Measurements from ENCODE around the gene POLN.

Gene POLN

DNA sequence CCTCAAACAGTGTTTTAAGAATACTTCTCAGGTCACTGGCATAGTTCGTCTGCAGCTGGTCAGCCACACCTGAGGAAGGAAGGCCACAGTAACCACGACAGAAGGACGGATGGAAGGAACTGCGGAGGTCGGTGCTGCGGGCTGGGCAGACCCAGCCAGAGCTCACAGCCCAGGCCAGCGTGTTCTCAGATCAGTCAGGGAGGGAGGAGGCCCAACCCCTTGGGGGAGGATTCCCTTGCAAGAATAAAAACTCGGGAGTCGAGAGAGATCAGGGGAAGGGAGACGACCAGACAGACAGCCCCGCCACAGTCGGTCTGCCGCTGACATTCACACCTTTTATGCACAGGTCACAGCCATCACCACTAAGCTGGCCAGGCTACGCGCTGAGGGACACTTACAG lies 31.3 kb upstream of the POLN start:
- no peaks in the 10 kb centered on the region for H3K36me3 ChIP-seq (ENCODE audit: insufficient read depth, low read length)
- H3K27ac ChIP-seq (ENCODE audit: low read depth, low read length) = no peak overlapping the region
- H3K27me3 ChIP-seq (ENCODE audit: control insufficient read depth in 1 of 2, insufficient read depth in 2 of 2, low read length in 2 of 2) = no peaks in the 10 kb centered on the region
- no peaks in the 10 kb centered on the region for H3K9me3 ChIP-seq (ENCODE audit: low read length)
- H3K4me1 ChIP-seq (ENCODE audit: insufficient read depth, low read length) = no peaks in the 10 kb centered on the region
- no peak overlapping the region for H3K9ac ChIP-seq (ENCODE audit: low read length)
- no peak overlapping the region for H3K4me3 ChIP-seq (ENCODE audit: low read depth in 1 of 2, low read length in 2 of 2)

GRCh38 chr4:2272828-2273120 lies 30.9 kb upstream of the POLN start:
- no peaks in the 10 kb centered on the region for H3K36me3 ChIP-seq (ENCODE audit: insufficient read depth, low read length)
- H3K27me3 ChIP-seq (ENCODE audit: control insufficient read depth in 1 of 2, insufficient read depth in 2 of 2, low read length in 2 of 2) = no peaks in the 10 kb centered on the region
- no peaks in the 10 kb centered on the region for H3K4me1 ChIP-seq (ENCODE audit: insufficient read depth, low read length)
- no peak overlapping the region for H3K9ac ChIP-seq (ENCODE audit: low read length)
- H3K9me3 ChIP-seq (ENCODE audit: low read length) = no peaks in the 10 kb centered on the region
- H3K27ac ChIP-seq (ENCODE audit: low read depth, low read length) = no peak overlapping the region
- H3K4me3 ChIP-seq (ENCODE audit: low read depth in 1 of 2, low read length in 2 of 2) = no peak overlapping the region

DNA sequence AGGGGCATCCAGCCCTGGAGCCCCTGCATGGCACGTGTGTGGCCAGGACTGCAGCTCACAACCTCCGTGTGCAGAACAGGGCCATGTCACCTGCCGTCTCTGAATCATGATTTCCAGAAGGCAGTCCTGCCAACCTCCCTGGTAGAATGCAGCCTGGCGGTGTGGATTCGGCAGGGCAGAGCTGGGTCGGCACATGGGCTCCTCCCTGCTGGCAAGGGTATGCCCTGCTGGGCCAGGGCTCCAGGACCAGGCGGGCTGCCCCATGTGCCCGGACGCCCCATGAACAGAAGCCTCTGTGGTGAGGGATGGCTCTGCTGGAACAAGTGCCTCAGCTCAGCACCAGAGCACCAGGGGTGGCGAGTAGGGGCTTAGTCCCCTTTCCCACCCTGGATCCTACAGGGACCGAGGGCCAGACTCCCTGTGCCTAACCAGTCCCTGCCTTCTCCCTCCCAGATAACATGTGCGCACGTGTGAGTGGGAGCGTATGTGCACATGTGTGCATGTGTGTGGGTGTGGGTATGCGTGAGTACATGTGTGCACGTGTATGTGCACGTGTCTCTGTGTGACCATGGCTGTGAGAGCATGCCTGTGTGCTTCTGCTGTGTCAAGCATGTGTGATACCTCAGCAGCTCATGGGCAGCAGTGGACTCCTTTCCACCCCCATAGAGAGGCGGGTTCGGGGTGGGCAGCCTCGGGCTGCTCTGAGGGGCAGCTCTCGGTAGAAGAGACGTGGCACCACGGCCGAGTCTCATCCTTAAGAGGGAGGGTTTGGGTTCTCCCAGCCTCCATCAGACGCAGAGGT lies 30.3 kb upstream of the POLN start:
- Histone ChIP-seq H3K9me3 (ENCODE audit: low read length) (no peaks in the 10 kb centered on the region), H3K27me3 (ENCODE audit: control insufficient read depth in 1 of 2, insufficient read depth in 2 of 2, low read length in 2 of 2) (no peaks in the 10 kb centered on the region), H3K4me1 (ENCODE audit: insufficient read depth, low read length) (no peaks in the 10 kb centered on the region), H3K36me3 (ENCODE audit: insufficient read depth, low read length) (no peaks in the 10 kb centered on the region), H3K27ac (ENCODE audit: low read depth, low read length) (no peak overlapping the region), H3K9ac (ENCODE audit: low read length) (no peak overlapping the region), H3K4me3 (ENCODE audit: low read depth in 1 of 2, low read length in 2 of 2) (no peak overlapping the region)

GRCh38 chr4:2271279-2272025 lies 29.5 kb upstream of the POLN start:
- Histone ChIP-seq H3K4me3 (ENCODE audit: low read depth in 1 of 2, low read length in 2 of 2) (no peak overlapping the region), H3K27me3 (ENCODE audit: control insufficient read depth in 1 of 2, insufficient read depth in 2 of 2, low read length in 2 of 2) (no peaks in the 10 kb centered on the region), H3K27ac (ENCODE audit: low read depth, low read length) (no peak overlapping the region), H3K36me3 (ENCODE audit: insufficient read depth, low read length) (no peaks in the 10 kb centered on the region), H3K9me3 (ENCODE audit: low read length) (no peaks in the 10 kb centered on the region), H3K4me1 (ENCODE audit: insufficient read depth, low read length) (peaks cover 5% of the 10 kb centered on the region), H3K9ac (ENCODE audit: low read length) (no peak overlapping the region)

- peaks cover 11% of the 10 kb centered on the region for H3K4me1 ChIP-seq (ENCODE audit: insufficient read depth, low read length)
- H3K4me3 ChIP-seq (ENCODE audit: low read depth in 1 of 2, low read length in 2 of 2) = no peak overlapping the region
Observed at GRCh38 chr4:2270341-2271165, 28.6 kb upstream of the POLN start.

GRCh38 chr4:2269618-2270163 lies 27.8 kb upstream of the POLN start:
- H3K36me3 ChIP-seq (ENCODE audit: insufficient read depth, low read length) = no peaks in the 10 kb centered on the region
- H3K4me3 ChIP-seq (ENCODE audit: low read depth in 1 of 2, low read length in 2 of 2) = no peak overlapping the region
- H3K9ac ChIP-seq (ENCODE audit: low read length) = no peak overlapping the region
- H3K4me1 ChIP-seq (ENCODE audit: insufficient read depth, low read length) = peaks cover 15% of the 10 kb centered on the region
- H3K9me3 ChIP-seq (ENCODE audit: low read length) = no peaks in the 10 kb centered on the region
- H3K27me3 ChIP-seq (ENCODE audit: control insufficient read depth in 1 of 2, insufficient read depth in 2 of 2, low read length in 2 of 2) = no peaks in the 10 kb centered on the region
- H3K27ac ChIP-seq (ENCODE audit: low read depth, low read length) = no peak overlapping the region

More at GRCh38 chr4:2270341-2271165, 28.6 kb upstream of the POLN start:
- Histone ChIP-seq H3K36me3 (ENCODE audit: insufficient read depth, low read length) (no peaks in the 10 kb centered on the region), H3K9me3 (ENCODE audit: low read length) (no peaks in the 10 kb centered on the region), H3K9ac (ENCODE audit: low read length) (no peak overlapping the region), H3K27me3 (ENCODE audit: control insufficient read depth in 1 of 2, insufficient read depth in 2 of 2, low read length in 2 of 2) (no peaks in the 10 kb centered on the region), H3K27ac (ENCODE audit: low read depth, low read length) (no peak overlapping the region)

DNA sequence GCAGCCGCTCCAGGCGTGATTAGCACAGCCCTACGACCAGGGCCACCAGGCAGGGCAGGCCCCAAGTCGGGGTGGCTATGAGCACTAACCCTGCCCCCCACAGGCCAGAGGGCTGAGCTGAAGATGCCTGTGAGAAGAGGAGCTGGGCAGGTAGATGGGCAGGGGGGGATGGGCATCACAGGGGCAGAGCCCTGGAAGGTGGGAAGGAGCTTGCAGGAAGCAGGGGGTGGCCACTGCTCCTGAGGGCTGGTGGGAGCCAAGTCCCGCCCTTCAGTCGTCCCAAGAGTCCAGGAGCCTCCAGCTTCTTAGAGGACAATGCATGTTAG lies 27.2 kb upstream of the POLN start:
- Histone ChIP-seq H3K4me1 (ENCODE audit: insufficient read depth, low read length) (peaks cover 16% of the 10 kb centered on the region), H3K9me3 (ENCODE audit: low read length) (no peaks in the 10 kb centered on the region), H3K4me3 (ENCODE audit: low read depth in 1 of 2, low read length in 2 of 2) (no peak overlapping the region), H3K27me3 (ENCODE audit: control insufficient read depth in 1 of 2, insufficient read depth in 2 of 2, low read length in 2 of 2) (no peaks in the 10 kb centered on the region), H3K36me3 (ENCODE audit: insufficient read depth, low read length) (no peaks in the 10 kb centered on the region), H3K9ac (ENCODE audit: low read length) (no peak overlapping the region), H3K27ac (ENCODE audit: low read depth, low read length) (no peak overlapping the region)

- no peaks in the 10 kb centered on the region for H3K27me3 ChIP-seq (ENCODE audit: control insufficient read depth in 1 of 2, insufficient read depth in 2 of 2, low read length in 2 of 2)
- H3K36me3 ChIP-seq (ENCODE audit: insufficient read depth, low read length) = no peaks in the 10 kb centered on the region
- no peak overlapping the region for H3K4me3 ChIP-seq (ENCODE audit: low read depth in 1 of 2, low read length in 2 of 2)
- no peak overlapping the region for H3K27ac ChIP-seq (ENCODE audit: low read depth, low read length)
- peaks cover 21% of the 10 kb centered on the region for H3K4me1 ChIP-seq (ENCODE audit: insufficient read depth, low read length)
- H3K9me3 ChIP-seq (ENCODE audit: low read length) = no peaks in the 10 kb centered on the region
- H3K9ac ChIP-seq (ENCODE audit: low read length) = no peak overlapping the region
Observed at GRCh38 chr4:2268357-2269205, 26.7 kb upstream of the POLN start.

GRCh38 chr4:2267841-2268240 lies 25.9 kb upstream of the POLN start:
- Histone ChIP-seq H3K9ac (ENCODE audit: low read length) (no peak overlapping the region), H3K9me3 (ENCODE audit: low read length) (no peaks in the 10 kb centered on the region), H3K27ac (ENCODE audit: low read depth, low read length) (no peak overlapping the region), H3K27me3 (ENCODE audit: control insufficient read depth in 1 of 2, insufficient read depth in 2 of 2, low read length in 2 of 2) (no peaks in the 10 kb centered on the region), H3K4me1 (ENCODE audit: insufficient read depth, low read length) (peaks cover 29% of the 10 kb centered on the region), H3K36me3 (ENCODE audit: insufficient read depth, low read length) (no peaks in the 10 kb centered on the region), H3K4me3 (ENCODE audit: low read depth in 1 of 2, low read length in 2 of 2) (no peak overlapping the region)

DNA sequence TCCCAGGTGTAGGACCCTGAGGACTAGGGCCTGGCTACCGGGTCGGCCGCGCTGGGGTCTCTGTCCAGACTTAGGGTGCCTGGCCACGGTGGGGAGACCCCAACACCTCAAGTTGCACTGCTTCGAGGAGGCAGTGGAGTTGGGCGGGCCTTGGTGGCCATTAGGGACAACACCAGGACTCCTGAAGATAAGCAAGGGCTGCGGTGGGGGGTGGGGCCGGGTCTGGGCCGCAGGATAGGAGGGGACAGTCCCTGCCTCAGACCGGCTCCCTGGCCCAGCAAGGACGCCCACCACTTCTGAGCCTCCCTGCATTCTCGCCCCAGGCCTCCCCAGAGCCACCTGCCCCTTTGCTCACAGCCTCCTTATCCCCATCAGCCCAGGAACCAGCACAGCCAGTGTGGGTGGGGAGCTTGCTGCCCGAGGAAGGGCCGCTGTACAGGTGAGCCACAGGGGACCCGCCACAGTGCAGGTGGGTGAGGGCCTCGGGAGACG lies 25.4 kb upstream of the POLN start:
- Histone ChIP-seq H3K27me3 (ENCODE audit: control insufficient read depth in 1 of 2, insufficient read depth in 2 of 2, low read length in 2 of 2) (no peaks in the 10 kb centered on the region), H3K4me3 (ENCODE audit: low read depth in 1 of 2, low read length in 2 of 2) (no peak overlapping the region), H3K4me1 (ENCODE audit: insufficient read depth, low read length) (peaks cover 30% of the 10 kb centered on the region), H3K27ac (ENCODE audit: low read depth, low read length) (no peak overlapping the region), H3K9ac (ENCODE audit: low read length) (no peak overlapping the region), H3K9me3 (ENCODE audit: low read length) (no peaks in the 10 kb centered on the region), H3K36me3 (ENCODE audit: insufficient read depth, low read length) (no peaks in the 10 kb centered on the region)

All from muscle layer of colon (tissue), 2 donors.